Liver (tissue), 3 donors: ENCODE measurements around the gene CDKN2C.

Source experiments
- ATF3 ChIP-seq: IDR thresholded peaks from 2 replicates; pipeline ENCODE4 v1.6.1; 2016; ENCODE audit warnings: antibody characterized with exemption
- EGR1 ChIP-seq, 2 donors: IDR thresholded peaks; 2 replicates each; pipeline ENCODE4 v1.6.1; 2016 to 2018; ENCODE audit warnings: antibody characterized with exemption in 2 of 2, low read depth in 2 of 2
- FOXA1 ChIP-seq: IDR thresholded peaks from 2 replicates; pipeline ENCODE4 v1.6.1; 2016; ENCODE audit warnings: antibody characterized with exemption
- JUND ChIP-seq, 2 donors: IDR thresholded peaks; 2 replicates each; pipeline ENCODE4 v1.6.1; 2016; ENCODE audit warnings: antibody characterized with exemption in 2 of 2
- NR2F2 ChIP-seq: IDR thresholded peaks from 2 replicates; pipeline ENCODE4 v1.6.1; 2016; ENCODE audit warnings: antibody characterized with exemption
- RAD21 ChIP-seq, 2 donors: IDR thresholded peaks; 2 replicates each; pipeline ENCODE4 v1.6.1; 2016; ENCODE audit warnings: antibody characterized with exemption in 2 of 2, mild to moderate bottlenecking in 2 of 2
- SP1 ChIP-seq: IDR thresholded peaks from 2 replicates; pipeline ENCODE4 v1.6.1; 2018; ENCODE audit warnings: antibody characterized with exemption, mild to moderate bottlenecking
- TAF1 ChIP-seq: conservative IDR thresholded peaks from 2 replicates; pipeline ENCODE4 v1.6.1; 2016; ENCODE audit warnings: antibody characterized with exemption, mild to moderate bottlenecking
- YY1 ChIP-seq: IDR thresholded peaks from 2 replicates; pipeline ENCODE4 v1.6.1; 2016; ENCODE audit warnings: antibody characterized with exemption, mild to moderate bottlenecking
- TF ChIP-seq, protein P1 (sequence below): fragments of 150-350 bp; IDR thresholded peaks from 2 replicates; pipeline ENCODE4 v1.5.1; 2017; ENCODE audit warnings: improper control_type of control experiment, low read depth, low read length; ENCODE audit not compliant: missing input control
- TF ChIP-seq, protein P2 (sequence below): IDR thresholded peaks from 2 replicates; pipeline ENCODE4 v1.6.1; 2016; ENCODE audit warnings: antibody characterized with exemption
- TF ChIP-seq, protein P3 (sequence below): IDR thresholded peaks from 2 replicates; pipeline ENCODE4 v1.6.1; 2016; ENCODE audit warnings: antibody characterized with exemption
- TF ChIP-seq, protein P4 (sequence below): IDR thresholded peaks from 2 replicates; pipeline ENCODE4 v1.6.1; 2016; ENCODE audit warnings: antibody characterized with exemption, mild to moderate bottlenecking
- donor health status: healthy.
- donor health status: healthy.

DNA sequence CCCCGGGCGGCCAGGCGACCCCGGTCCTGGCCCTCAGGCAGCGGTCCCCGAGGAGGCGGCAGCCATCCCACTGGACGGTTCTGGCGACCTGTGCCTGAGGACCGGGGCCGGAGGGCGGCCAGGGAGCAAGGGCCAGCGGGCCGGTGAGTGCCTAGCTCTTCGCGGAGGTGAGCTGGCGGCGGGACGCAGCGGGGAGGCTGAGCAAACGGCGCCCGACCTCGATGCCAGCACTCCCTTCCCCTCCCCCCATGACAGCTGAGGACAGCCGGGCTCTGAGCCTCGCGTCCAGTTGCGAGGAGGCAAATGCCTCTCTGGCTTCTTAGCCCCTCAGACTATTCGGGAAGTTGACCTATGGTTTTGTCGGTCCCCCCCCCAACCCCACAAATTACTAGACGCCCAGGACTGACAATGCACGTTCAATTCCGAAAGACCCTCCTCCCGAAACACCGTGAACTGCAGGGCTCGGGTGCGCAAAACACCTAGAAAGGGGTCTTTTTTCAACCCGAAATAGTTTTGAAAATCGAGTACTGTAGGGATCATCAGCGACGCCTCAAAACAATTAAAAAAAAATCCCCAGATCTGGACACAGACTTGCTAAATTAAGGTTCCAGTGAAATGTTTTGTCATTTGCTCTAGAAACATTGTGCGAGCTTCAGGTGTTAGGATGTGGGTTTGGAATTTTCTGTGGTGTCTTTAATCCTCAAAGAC lies 8.3 kb downstream of the CDKN2C start:
- TF ChIP-seq, protein P1, sequence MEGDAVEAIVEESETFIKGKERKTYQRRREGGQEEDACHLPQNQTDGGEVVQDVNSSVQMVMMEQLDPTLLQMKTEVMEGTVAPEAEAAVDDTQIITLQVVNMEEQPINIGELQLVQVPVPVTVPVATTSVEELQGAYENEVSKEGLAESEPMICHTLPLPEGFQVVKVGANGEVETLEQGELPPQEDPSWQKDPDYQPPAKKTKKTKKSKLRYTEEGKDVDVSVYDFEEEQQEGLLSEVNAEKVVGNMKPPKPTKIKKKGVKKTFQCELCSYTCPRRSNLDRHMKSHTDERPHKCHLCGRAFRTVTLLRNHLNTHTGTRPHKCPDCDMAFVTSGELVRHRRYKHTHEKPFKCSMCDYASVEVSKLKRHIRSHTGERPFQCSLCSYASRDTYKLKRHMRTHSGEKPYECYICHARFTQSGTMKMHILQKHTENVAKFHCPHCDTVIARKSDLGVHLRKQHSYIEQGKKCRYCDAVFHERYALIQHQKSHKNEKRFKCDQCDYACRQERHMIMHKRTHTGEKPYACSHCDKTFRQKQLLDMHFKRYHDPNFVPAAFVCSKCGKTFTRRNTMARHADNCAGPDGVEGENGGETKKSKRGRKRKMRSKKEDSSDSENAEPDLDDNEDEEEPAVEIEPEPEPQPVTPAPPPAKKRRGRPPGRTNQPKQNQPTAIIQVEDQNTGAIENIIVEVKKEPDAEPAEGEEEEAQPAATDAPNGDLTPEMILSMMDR = no peak
- no peak for TF ChIP-seq SP1
- TF ChIP-seq FOXA1 = no peak
- TF ChIP-seq, protein P2, sequence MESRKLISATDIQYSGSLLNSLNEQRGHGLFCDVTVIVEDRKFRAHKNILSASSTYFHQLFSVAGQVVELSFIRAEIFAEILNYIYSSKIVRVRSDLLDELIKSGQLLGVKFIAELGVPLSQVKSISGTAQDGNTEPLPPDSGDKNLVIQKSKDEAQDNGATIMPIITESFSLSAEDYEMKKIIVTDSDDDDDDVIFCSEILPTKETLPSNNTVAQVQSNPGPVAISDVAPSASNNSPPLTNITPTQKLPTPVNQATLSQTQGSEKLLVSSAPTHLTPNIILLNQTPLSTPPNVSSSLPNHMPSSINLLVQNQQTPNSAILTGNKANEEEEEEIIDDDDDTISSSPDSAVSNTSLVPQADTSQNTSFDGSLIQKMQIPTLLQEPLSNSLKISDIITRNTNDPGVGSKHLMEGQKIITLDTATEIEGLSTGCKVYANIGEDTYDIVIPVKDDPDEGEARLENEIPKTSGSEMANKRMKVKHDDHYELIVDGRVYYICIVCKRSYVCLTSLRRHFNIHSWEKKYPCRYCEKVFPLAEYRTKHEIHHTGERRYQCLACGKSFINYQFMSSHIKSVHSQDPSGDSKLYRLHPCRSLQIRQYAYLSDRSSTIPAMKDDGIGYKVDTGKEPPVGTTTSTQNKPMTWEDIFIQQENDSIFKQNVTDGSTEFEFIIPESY = no peak
- TF ChIP-seq, protein P3, sequence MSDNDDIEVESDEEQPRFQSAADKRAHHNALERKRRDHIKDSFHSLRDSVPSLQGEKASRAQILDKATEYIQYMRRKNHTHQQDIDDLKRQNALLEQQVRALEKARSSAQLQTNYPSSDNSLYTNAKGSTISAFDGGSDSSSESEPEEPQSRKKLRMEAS = peak; percentile 5
- no peak for TF ChIP-seq ATF3
- TF ChIP-seq RAD21 (IDR thresholded peaks at IDR 0.05) = no peak
- TF ChIP-seq, protein P4, sequence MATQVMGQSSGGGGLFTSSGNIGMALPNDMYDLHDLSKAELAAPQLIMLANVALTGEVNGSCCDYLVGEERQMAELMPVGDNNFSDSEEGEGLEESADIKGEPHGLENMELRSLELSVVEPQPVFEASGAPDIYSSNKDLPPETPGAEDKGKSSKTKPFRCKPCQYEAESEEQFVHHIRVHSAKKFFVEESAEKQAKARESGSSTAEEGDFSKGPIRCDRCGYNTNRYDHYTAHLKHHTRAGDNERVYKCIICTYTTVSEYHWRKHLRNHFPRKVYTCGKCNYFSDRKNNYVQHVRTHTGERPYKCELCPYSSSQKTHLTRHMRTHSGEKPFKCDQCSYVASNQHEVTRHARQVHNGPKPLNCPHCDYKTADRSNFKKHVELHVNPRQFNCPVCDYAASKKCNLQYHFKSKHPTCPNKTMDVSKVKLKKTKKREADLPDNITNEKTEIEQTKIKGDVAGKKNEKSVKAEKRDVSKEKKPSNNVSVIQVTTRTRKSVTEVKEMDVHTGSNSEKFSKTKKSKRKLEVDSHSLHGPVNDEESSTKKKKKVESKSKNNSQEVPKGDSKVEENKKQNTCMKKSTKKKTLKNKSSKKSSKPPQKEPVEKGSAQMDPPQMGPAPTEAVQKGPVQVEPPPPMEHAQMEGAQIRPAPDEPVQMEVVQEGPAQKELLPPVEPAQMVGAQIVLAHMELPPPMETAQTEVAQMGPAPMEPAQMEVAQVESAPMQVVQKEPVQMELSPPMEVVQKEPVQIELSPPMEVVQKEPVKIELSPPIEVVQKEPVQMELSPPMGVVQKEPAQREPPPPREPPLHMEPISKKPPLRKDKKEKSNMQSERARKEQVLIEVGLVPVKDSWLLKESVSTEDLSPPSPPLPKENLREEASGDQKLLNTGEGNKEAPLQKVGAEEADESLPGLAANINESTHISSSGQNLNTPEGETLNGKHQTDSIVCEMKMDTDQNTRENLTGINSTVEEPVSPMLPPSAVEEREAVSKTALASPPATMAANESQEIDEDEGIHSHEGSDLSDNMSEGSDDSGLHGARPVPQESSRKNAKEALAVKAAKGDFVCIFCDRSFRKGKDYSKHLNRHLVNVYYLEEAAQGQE = no peak
- TF ChIP-seq JUND (IDR thresholded peaks at IDR 0.05) = no peak
- no peak for TF ChIP-seq YY1
- no peak for TF ChIP-seq TAF1
- no peak for TF ChIP-seq EGR1 (IDR thresholded peaks at IDR 0.05; ENCODE audit: low read depth in 2 of 2)
- no peak for TF ChIP-seq NR2F2
